Measurements from ENCODE around the gene C3AR1.

- TF ChIP-seq POLR2A (IDR thresholded peaks at IDR 0.05) = no peak
- no peak for TF ChIP-seq CTCF (IDR thresholded peaks at IDR 0.05)
These were observed 14.0 kb upstream of the C3AR1 start for GRCh38 chr12:8080120-8080519.
